ENCODE measurements around the gene NCOA7. TPM values are rescaled to one million over a fixed set of nuclear protein-coding genes. Genes with fewer than 3 reads are reported as not detected.

The NCOA7 gene
- total RNA-seq, 1 experiment from 2014 or later = 37.3 TPM

- Histone ChIP-seq H3K27ac (ENCODE audit: low read length) (no peak overlapping the region), H3K9me3 (ENCODE audit: control insufficient read depth, insufficient read depth, low read depth, low read length) (no peaks in the 10 kb centered on the region), H3K36me3 (ENCODE audit: control insufficient read depth, insufficient read depth, low read length) (no peaks in the 10 kb centered on the region), H3K4me1 (ENCODE audit: control insufficient read depth, insufficient read depth, low read length) (no peaks in the 10 kb centered on the region), H3K4me3 (ENCODE audit: low read depth in 2 of 2, low read length in 2 of 2) (no peak overlapping the region), H3K27me3 (ENCODE audit: control insufficient read depth, insufficient read depth, low read length) (peaks cover 9% of the 10 kb centered on the region; the same call in 1 of the 2 replicates)
- in situ Hi-C loops (cut with HindIII; ENCODE audit: low pct_unique_long_range_greater_than_20kb, low sequenced_read_pairs) = no loop called here
- no TSS peak for BruUV-seq (replicated peaks)
- no peak for ATAC-seq
- TF ChIP-seq SIN3A (IDR thresholded peaks at IDR 0.05; ENCODE audit: borderline replicate concordance, insufficient read depth, low read depth, low read length) (no peak), POLR2AphosphoS5 (IDR thresholded peaks at IDR 0.05; ENCODE audit: low read depth, low read length) (no peak), TCF7L2 (IDR thresholded peaks at IDR 0.05; ENCODE audit: low read depth, low read length) (no peak), CTCF (IDR thresholded peaks at IDR 0.05) (no peak), REST (IDR thresholded peaks at IDR 0.05; ENCODE audit: insufficient read depth in 1 of 2, low read depth in 2 of 2, low read length in 1 of 2) (no peak)
- CTCF ChIA-PET = no interaction called here
- POLR2A ChIA-PET = no interaction called here
- no peak for DNase-seq (ENCODE audit: low read depth, low spot score)
- intact Hi-C loops (cut with micrococcal nuclease; ENCODE audit: unreplicated experiment) = no loop called here
Measured at GRCh38 chr6:125940247-125941041, 149.7 kb downstream of the NCOA7 start.

GRCh38 chr6:125942672-125943527, 152.1 kb downstream of the NCOA7 start:
- ATAC-seq = 0 out of 2 replicates have a peak, but pooled peaks have one; percentile 27
- peaks cover 11% of the 10 kb centered on the region; the same call in 1 of the 2 replicates for H3K27me3 ChIP-seq (ENCODE audit: control insufficient read depth, insufficient read depth, low read length)
- no peaks in the 10 kb centered on the region; the same call in 1 of the 2 replicates for H3K4me1 ChIP-seq (ENCODE audit: control insufficient read depth, insufficient read depth, low read length)
- in situ Hi-C loops (cut with HindIII; ENCODE audit: low pct_unique_long_range_greater_than_20kb, low sequenced_read_pairs) (no loop called here), intact Hi-C loops (cut with micrococcal nuclease; ENCODE audit: unreplicated experiment) (no loop called here)
- TF ChIP-seq SIN3A (IDR thresholded peaks at IDR 0.05; ENCODE audit: borderline replicate concordance, insufficient read depth, low read depth, low read length) = no peak
- no peak for TF ChIP-seq TCF7L2 (IDR thresholded peaks at IDR 0.05; ENCODE audit: low read depth, low read length)
- TF ChIP-seq CTCF (IDR thresholded peaks at IDR 0.05) = no peak
- TF ChIP-seq REST (IDR thresholded peaks at IDR 0.05; ENCODE audit: insufficient read depth in 1 of 2, low read depth in 2 of 2, low read length in 1 of 2) = no peak
- no peak for TF ChIP-seq POLR2AphosphoS5 (IDR thresholded peaks at IDR 0.05; ENCODE audit: low read depth, low read length)
- no peak overlapping the region for H3K27ac ChIP-seq (ENCODE audit: low read length)
- no peaks in the 10 kb centered on the region for H3K36me3 ChIP-seq (ENCODE audit: control insufficient read depth, insufficient read depth, low read length)
- H3K9me3 ChIP-seq (ENCODE audit: control insufficient read depth, insufficient read depth, low read depth, low read length) = no peaks in the 10 kb centered on the region
- no peak for DNase-seq (ENCODE audit: low read depth, low spot score)
- H3K4me3 ChIP-seq (ENCODE audit: low read depth in 2 of 2, low read length in 2 of 2) = no peak overlapping the region
- ChIA-PET POLR2A (interaction anchor here (1.0 kb wide), 1 partner anchor 151 kb away, joined by 3 read pairs; no protein-coding TSS in a partner anchor), CTCF (interaction anchor here (1.4 kb wide), 1 partner anchor 13 kb away, joined by 6 read pairs; the partner anchor contains the start of gene HINT3)
- no TSS peak for BruUV-seq (replicated peaks)

Data from Panc1 (cell line).